22Rv1 (cell line): ENCODE measurements around the gene TFF3.

Experiments
- H3K27ac ChIP-seq: fragments of 450-650 bp; 2 replicates; pipeline ENCODE4 v1.5.1; 2017
- CTCF ChIP-seq: fragments of 450-650 bp; IDR thresholded peaks from 2 replicates; pipeline ENCODE4 v1.5.1; 2017; ENCODE audit warnings: mild to moderate bottlenecking
- ZFX ChIP-seq: fragments of 450-650 bp; IDR thresholded peaks from 2 replicates; pipeline ENCODE4 v1.6.1; 2017; ENCODE audit warnings: antibody characterized with exemption, borderline replicate concordance

TFF3 gene

GRCh38 chr21:42301371-42302075 is 13.7 kb downstream of the TFF3 start:
- no peak for TF ChIP-seq ZFX
- TF ChIP-seq CTCF: no peak
- H3K27ac ChIP-seq: no peak overlapping the region

GRCh38 chr21:42300956-42301355 is 14.3 kb downstream of the TFF3 start:
- no peak overlapping the region for H3K27ac ChIP-seq
- TF ChIP-seq CTCF (no peak), ZFX (no peak)

GRCh38 chr21:42300045-42300583 is 15.1 kb downstream of the TFF3 start:
- TF ChIP-seq ZFX (no peak), CTCF (no peak)
- H3K27ac ChIP-seq: no peak overlapping the region

GRCh38 chr21:42299324-42300044 is 15.7 kb downstream of the TFF3 start:
- no peak for TF ChIP-seq CTCF
- no peak for TF ChIP-seq ZFX
- no peak overlapping the region for H3K27ac ChIP-seq

GRCh38 chr21:42298657-42299056 is 16.6 kb downstream of the TFF3 start:
- no peak overlapping the region for H3K27ac ChIP-seq
- TF ChIP-seq CTCF: no peak

- TF ChIP-seq CTCF: no peak
- no peak for TF ChIP-seq ZFX
- no peak overlapping the region for H3K27ac ChIP-seq
These were observed 17.0 kb downstream of the TFF3 start for GRCh38 chr21:42298237-42298636.

- H3K27ac ChIP-seq: no peak overlapping the region
- TF ChIP-seq CTCF (no peak), ZFX (no peak)
These were observed 17.8 kb downstream of the TFF3 start for GRCh38 chr21:42297377-42297776.
